DMS53 treated with DMSO at 0.1 percent for 48 hours (cell line): ENCODE results near the gene CMTM7.
A peak's percentile ranks its signal among the peaks of the same experiment; 100 is the strongest.
"Not testable (repeated sequence)": the region's sequence is repeated elsewhere in the genome, so short reads cannot be mapped to it uniquely, and the experiment has no call there.

Experiments
- DNase-seq: peaks from one replicate; lab custom pipeline; 2025; ENCODE audit not compliant: unreplicated experiment; lab: John Stamatoyannopoulos, UW

Gene CMTM7

GRCh38 chr3:32456429-32457130 is 64.9 kb downstream of the CMTM7 start:
- DNase-seq, result no peak

GRCh38 chr3:32457971-32458471 is 66.4 kb downstream of the CMTM7 start:
- no peak for DNase-seq

- DNase-seq, result no peak
These were observed 67.8 kb downstream of the CMTM7 start for GRCh38 chr3:32459450-32459849.

- DNase-seq, result peak; percentile 1
These were observed 68.5 kb downstream of the CMTM7 start for GRCh38 chr3:32460031-32460749.

- not testable (repeated sequence) for DNase-seq
These were observed 69.3 kb downstream of the CMTM7 start for GRCh38 chr3:32460817-32461496.

- DNase-seq, result not testable (repeated sequence)
These were observed 70.7 kb downstream of the CMTM7 start for GRCh38 chr3:32462191-32462986.

- DNase-seq, result not testable (repeated sequence)
These were observed 71.8 kb downstream of the CMTM7 start for GRCh38 chr3:32463415-32463814.

GRCh38 chr3:32464726-32465125 is 73.1 kb downstream of the CMTM7 start:
- DNase-seq, result not testable (repeated sequence)

GRCh38 chr3:32466808-32467207 is 75.2 kb downstream of the CMTM7 start:
- not testable (repeated sequence) for DNase-seq

- peak; percentile 24 for DNase-seq
These were observed 75.8 kb downstream of the CMTM7 start for GRCh38 chr3:32467333-32468070.

GRCh38 chr3:32469151-32469874 is 77.7 kb downstream of the CMTM7 start:
- DNase-seq, result no peak

- DNase-seq, result no peak
These were observed 78.7 kb downstream of the CMTM7 start for GRCh38 chr3:32470362-32470761.

- DNase-seq, result no peak
These were observed 79.6 kb downstream of the CMTM7 start for GRCh38 chr3:32471246-32471645.

- DNase-seq, result not testable (repeated sequence)
These were observed 80.5 kb downstream of the CMTM7 start for GRCh38 chr3:32472151-32472550.

GRCh38 chr3:32474201-32474600 is 82.5 kb downstream of the CMTM7 start:
- no peak for DNase-seq

- DNase-seq, result no peak
These were observed 89.0 kb downstream of the CMTM7 start for GRCh38 chr3:32480604-32481003.

- DNase-seq, result no peak
These were observed 90.4 kb downstream of the CMTM7 start for GRCh38 chr3:32481791-32482631.

GRCh38 chr3:32482693-32483092 is 91.0 kb downstream of the CMTM7 start:
- DNase-seq, result no peak

- DNase-seq, result no peak
These were observed 92.1 kb downstream of the CMTM7 start for GRCh38 chr3:32483772-32484171.
